Measurements from ENCODE around the gene CLN6.
"Not testable (repeated sequence)": the region's sequence is repeated elsewhere in the genome, so short reads cannot be mapped to it uniquely, and the experiment has no call there.

The CLN6 gene

DNA sequence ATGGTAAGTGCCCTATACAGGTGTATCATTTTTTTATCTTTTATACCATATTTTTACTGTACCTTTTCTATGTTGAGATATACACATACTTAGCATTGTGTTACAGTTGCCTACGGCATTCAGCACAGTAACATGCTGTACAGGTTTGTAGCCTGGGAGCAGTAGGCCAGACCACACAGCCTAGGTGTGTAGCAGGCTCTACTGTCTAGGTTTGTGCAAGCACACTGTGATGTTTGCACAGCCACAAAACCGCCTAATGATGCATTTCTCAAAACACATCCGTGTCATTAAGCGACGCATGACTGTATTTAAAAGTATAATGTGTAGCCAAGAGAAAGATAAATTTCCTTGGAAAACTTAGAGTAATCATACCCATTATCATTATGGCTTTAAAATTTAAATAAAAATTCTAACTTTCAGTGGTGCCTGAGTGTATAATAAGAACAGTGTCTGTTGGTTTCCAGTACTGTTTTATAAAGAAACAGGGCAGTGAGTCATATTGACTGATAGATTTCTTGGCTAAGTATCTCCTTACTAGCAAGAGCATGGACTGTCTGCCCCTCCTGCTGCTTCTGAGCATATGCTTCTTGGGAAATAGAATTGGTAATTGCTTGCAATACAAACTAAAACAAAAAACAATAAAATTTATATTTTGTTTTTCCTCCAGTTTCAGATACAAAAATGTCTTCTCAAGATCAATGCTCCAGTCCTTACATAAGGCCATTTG lies 42.7 kb downstream of the CLN6 start:
- no peak for DNase-seq

- DNase-seq: no peak
Measured at GRCh38 chr15:68184616-68185480, 44.7 kb downstream of the CLN6 start.

- no peak for DNase-seq
Measured at GRCh38 chr15:68183616-68184315, 45.8 kb downstream of the CLN6 start.

- DNase-seq: no peak
Measured at GRCh38 chr15:68177742-68178141, 51.8 kb downstream of the CLN6 start.

DNA sequence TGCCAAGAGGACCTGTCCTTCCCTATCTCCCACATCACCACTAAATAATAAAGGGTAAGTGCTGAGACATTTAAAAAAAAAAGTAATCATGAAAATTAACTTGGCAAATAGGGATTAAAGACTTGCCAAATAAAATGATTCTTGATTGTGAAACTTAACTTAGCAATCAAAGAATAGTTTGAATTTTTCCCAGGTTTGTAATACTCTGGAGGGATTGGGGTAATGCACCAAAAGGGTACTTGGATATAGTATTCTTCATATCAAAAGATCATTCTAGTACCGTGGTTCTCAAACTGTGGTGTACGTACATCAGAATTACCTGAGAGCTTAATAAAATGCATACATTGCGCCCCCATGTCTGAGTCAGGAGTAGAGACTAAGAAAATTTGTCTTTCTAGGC lies 52.9 kb downstream of the CLN6 start:
- DNase-seq: no peak

- no peak for DNase-seq
Measured at GRCh38 chr15:68175526-68175925, 54.0 kb downstream of the CLN6 start.

- no peak for DNase-seq
Measured at GRCh38 chr15:68173119-68173518, 56.4 kb downstream of the CLN6 start.

DNA sequence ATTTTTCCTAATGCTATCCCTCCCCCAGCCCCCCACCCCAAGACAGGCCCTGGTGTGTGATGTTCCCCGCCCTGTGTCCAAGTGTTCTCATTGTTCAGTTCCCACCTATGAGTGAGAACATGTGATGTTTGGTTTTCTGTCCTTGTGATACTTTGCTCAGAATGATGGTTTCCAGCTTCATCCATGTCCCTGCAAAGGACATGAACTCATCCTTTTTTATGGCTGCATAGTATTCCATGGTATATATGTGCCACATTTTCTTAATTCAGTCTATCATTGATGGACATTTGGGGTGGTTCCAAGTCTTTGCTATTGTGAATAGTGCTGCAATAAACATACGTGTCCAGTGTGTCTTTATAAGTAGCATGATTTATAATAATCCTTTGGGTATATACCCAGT lies 57.5 kb downstream of the CLN6 start:
- DNase-seq: not testable (repeated sequence)

DNA sequence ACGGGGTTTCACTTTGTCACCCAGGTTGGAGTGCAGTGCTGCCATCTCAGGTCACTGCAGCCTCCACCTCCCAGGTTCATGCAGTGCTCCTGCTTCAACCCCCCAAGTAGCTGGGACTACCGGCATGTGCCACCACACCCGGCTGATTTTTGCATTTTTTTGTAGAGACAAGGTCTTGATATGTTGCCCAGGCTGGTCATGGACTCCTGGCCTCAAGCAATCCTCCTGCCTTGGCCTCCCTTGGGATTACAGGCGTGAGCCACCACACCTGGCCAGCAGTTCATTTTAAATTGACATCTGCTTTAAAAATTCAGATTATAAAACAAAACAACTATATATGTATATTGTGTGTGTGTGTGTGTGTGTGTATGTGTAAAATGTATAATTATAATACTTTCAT lies 62.7 kb downstream of the CLN6 start:
- no peak for DNase-seq

GRCh38 chr15:68163191-68163590 lies 66.3 kb downstream of the CLN6 start:
- no peak for DNase-seq

DNA sequence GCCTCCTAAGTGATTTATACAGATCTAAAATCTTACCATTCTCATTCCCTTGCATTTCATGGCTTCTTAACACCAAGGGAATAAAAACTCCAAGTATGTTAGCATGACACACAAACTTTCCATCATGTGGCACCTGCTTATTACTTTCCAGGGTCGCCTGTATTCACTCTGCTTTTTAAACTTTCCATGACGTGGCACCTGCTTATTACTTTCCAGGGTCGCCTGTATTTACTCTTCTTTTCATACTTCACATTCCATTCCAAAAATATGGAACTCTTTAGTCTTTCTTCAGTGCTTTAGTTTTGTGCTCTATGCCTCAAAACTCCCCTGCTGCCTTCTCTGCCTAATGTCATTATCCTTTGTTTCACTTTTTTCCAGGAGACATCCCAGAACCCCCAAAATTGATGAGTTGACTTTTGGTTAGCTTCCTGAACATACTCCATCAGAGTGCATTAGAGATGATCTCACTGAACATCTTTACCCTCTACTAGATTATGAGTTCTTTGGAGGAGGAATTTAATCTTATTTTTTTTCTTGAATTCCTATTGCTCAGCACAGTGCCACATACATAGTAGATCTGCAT lies 71.4 kb downstream of the CLN6 start:
- no peak for DNase-seq

DNA sequence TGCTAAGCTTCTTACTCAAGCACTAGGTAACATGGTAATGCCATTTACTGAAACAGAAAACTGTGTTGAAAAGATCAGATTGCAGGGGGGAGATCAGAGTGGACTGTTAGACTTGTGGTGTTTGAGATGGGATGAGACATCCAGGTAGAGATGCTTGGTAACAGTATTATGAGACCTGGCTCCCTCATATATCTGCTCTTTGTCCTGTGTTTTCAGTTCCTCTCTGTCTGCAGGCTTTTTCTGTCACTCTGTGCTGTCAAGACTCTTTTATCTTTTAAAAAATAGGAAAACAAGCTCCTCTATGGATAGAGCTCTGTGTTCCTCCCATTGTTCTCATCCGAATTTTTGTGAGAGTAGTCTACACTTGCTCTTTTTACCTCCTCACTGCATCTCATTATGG lies 72.5 kb downstream of the CLN6 start:
- no peak for DNase-seq
